ENCODE data around the gene TUBGCP2.

DNA sequence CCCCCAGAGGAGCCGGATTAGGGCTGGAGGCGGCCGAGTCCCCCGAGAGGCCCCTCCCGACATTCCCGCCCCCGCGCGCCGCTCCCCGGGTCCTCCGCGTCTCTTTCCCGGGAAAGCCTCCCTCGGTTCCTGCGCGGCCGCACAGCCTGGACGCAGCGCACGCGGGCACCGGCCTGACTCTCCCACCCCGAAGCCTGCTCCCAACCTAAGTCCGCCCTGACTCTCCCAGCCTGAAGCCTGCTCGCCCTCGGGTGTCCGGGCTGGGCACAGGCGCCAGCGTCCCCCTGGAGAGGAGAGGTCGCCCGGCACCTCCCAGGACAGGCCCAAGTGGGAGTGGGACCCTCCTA, 71.5 kb downstream of the TUBGCP2 start:
- TF ChIP-seq, protein P1, sequence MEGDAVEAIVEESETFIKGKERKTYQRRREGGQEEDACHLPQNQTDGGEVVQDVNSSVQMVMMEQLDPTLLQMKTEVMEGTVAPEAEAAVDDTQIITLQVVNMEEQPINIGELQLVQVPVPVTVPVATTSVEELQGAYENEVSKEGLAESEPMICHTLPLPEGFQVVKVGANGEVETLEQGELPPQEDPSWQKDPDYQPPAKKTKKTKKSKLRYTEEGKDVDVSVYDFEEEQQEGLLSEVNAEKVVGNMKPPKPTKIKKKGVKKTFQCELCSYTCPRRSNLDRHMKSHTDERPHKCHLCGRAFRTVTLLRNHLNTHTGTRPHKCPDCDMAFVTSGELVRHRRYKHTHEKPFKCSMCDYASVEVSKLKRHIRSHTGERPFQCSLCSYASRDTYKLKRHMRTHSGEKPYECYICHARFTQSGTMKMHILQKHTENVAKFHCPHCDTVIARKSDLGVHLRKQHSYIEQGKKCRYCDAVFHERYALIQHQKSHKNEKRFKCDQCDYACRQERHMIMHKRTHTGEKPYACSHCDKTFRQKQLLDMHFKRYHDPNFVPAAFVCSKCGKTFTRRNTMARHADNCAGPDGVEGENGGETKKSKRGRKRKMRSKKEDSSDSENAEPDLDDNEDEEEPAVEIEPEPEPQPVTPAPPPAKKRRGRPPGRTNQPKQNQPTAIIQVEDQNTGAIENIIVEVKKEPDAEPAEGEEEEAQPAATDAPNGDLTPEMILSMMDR (optimal IDR thresholded peaks at IDR 0.05 in 1 of 3, IDR thresholded peaks at IDR 0.05 in 1 of 3, conservative IDR thresholded peaks at IDR 0.05 in 1 of 3; ENCODE audit: extremely low read depth in 1 of 3, insufficient read depth in 2 of 3, low read length in 3 of 3), result no peak
- TF ChIP-seq EZH2 (IDR thresholded peaks at IDR 0.05; ENCODE audit: low read length), result no peak

All from keratinocyte (primary cell).